BLaER1 treated with 17β-estradiol and CSF1 and Interleukin-3, amounts not matched to agents 10 nM and 100 nM (cell line): ENCODE results near the gene NYAP2.

Experiments
- H3K27ac ChIP-seq, 11 experiments: shearing (Covaris generic); formaldehyde crosslinking; 2 replicates each; pipeline ENCODE4 v1.8.1; 2022
- H3K27me3 ChIP-seq, 11 experiments: shearing (Covaris generic); formaldehyde crosslinking; 2 replicates each; pipeline ENCODE4 v1.8.1; 2022
- H3K36me3 ChIP-seq, 11 experiments: shearing (Covaris generic); formaldehyde crosslinking; 2 replicates each; pipeline ENCODE4 v1.8.1; 2022
- H3K4me1 ChIP-seq, 10 experiments: shearing (Covaris generic); formaldehyde crosslinking; 2 replicates each; pipeline ENCODE4 v1.8.1; 2022
- H3K4me2 ChIP-seq, 11 experiments: shearing (Covaris generic); formaldehyde crosslinking; 2 replicates each; pipeline ENCODE4 v1.8.1; 2022
- H3K4me3 ChIP-seq, 10 experiments: shearing (Covaris generic); formaldehyde crosslinking; 2 replicates each; pipeline ENCODE4 v1.8.1; 2022
- H3K9ac ChIP-seq, 11 experiments: shearing (Covaris generic); formaldehyde crosslinking; 2 replicates each; pipeline ENCODE4 v1.8.1; 2022
- H3K9me3 ChIP-seq, 11 experiments: shearing (Covaris generic); formaldehyde crosslinking; replicated peaks in 1 of 11; 2 replicates each; pipeline ENCODE4 v1.8.1; 2022
- H4K20me1 ChIP-seq, 11 experiments: shearing (Covaris generic); formaldehyde crosslinking; 2 replicates each; pipeline ENCODE4 v1.8.1; 2022
- Cebpa-rat ChIP-seq, 11 experiments: shearing (Covaris generic); IDR thresholded peaks; 2 replicates each; pipeline ENCODE4 v1.8.1; 2022

The NYAP2 gene

GRCh38 chr2:225466891-225467604, 67.5 kb downstream of the NYAP2 start:
- Histone ChIP-seq H3K4me1 (peaks cover 4 to 19% (median 13%) of the 10 kb centered on the region in 10 experiments; a peak in 16 of 20 replicates), H3K4me2 (peak overlapping the region in 6 of 11 experiments; percentile 17 to 26 (median 20); a peak in 8 of 22 replicates), H3K9ac (no peak overlapping the region), H3K36me3 (no peaks in the 10 kb centered on the region), H3K27me3 (no peaks in the 10 kb centered on the region), H3K4me3 (no peak overlapping the region), H3K27ac (no peak overlapping the region), H3K9me3 (no peaks in the 10 kb centered on the region), H4K20me1 (no peaks in the 10 kb centered on the region)
- no peak for TF ChIP-seq Cebpa-rat (IDR thresholded peaks at IDR 0.05)

DNA sequence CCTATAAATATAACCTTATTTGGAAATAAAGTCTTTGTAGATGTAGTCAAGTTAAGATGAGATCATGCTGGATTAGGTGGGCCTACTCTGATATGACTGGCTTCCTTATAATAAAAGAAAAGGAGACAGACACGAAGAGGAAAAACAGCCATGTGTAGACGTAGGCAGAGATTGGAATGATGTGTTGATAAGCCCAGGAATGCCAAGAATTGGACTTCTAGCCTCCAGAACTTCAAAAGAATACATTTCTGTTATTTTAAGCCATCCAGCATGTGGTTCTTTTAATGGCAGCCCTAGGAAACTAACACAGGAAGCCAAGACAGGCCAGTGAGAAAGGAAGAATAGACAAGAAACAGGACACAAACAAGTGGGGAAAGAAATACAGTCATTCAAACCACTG, 68.6 kb downstream of the NYAP2 start:
- Histone ChIP-seq H3K4me2 (no peak overlapping the region), H3K9me3 (no peaks in the 10 kb centered on the region), H3K4me1 (peaks cover 4 to 19% (median 13%) of the 10 kb centered on the region in 10 experiments; a peak in 16 of 20 replicates), H4K20me1 (no peaks in the 10 kb centered on the region), H3K4me3 (no peak overlapping the region), H3K36me3 (no peaks in the 10 kb centered on the region), H3K27ac (no peak overlapping the region), H3K27me3 (no peaks in the 10 kb centered on the region), H3K9ac (no peak overlapping the region)
- TF ChIP-seq Cebpa-rat (IDR thresholded peaks at IDR 0.05) = no peak

GRCh38 chr2:225471039-225471438, 71.5 kb downstream of the NYAP2 start:
- H3K36me3 ChIP-seq = no peaks in the 10 kb centered on the region
- TF ChIP-seq Cebpa-rat (IDR thresholded peaks at IDR 0.05) = no peak
- H3K9me3 ChIP-seq = no peaks in the 10 kb centered on the region
- H4K20me1 ChIP-seq = no peaks in the 10 kb centered on the region
- H3K4me2 ChIP-seq = no peak overlapping the region
- H3K4me1 ChIP-seq = peaks cover 0 to 7% (median 4%) of the 10 kb centered on the region in 10 experiments; a peak in 8 of 20 replicates
- H3K9ac ChIP-seq = no peak overlapping the region
- no peaks in the 10 kb centered on the region for H3K27me3 ChIP-seq
- no peak overlapping the region for H3K4me3 ChIP-seq
- no peak overlapping the region for H3K27ac ChIP-seq

GRCh38 chr2:225471482-225471881, 72.0 kb downstream of the NYAP2 start:
- H4K20me1 ChIP-seq = no peaks in the 10 kb centered on the region
- H3K27me3 ChIP-seq = no peaks in the 10 kb centered on the region
- H3K4me2 ChIP-seq = no peak overlapping the region
- H3K4me1 ChIP-seq = peaks cover 0 to 7% (median 4%) of the 10 kb centered on the region in 10 experiments; a peak in 8 of 20 replicates
- no peak overlapping the region for H3K9ac ChIP-seq
- no peak for TF ChIP-seq Cebpa-rat (IDR thresholded peaks at IDR 0.05)
- no peak overlapping the region for H3K4me3 ChIP-seq
- H3K9me3 ChIP-seq = no peaks in the 10 kb centered on the region
- H3K27ac ChIP-seq = no peak overlapping the region
- no peaks in the 10 kb centered on the region for H3K36me3 ChIP-seq

DNA sequence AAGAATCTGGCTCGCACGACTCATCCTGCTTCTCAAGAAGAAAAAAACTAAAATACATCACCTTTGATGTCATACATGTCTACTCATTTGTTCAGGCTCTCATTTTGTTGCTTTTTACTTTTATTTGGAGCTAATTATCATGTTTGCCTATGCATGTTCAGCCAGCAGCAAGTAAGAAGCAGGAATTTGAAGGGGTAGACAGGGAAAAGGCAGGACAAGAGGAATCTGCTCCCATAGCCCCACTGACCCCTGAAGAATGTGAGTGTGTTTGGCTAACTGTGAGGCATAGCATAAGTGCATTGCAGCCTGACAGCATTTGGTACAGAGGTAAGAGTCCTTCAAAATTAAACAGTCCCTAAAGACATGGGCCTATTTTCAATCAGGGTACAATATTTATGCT, 72.7 kb downstream of the NYAP2 start:
- Histone ChIP-seq H3K27ac (no peak overlapping the region), H3K4me1 (peaks cover 0 to under 1% (median 0%) of the 10 kb centered on the region in 10 experiments; a peak in 5 of 20 replicates), H3K9me3 (no peaks in the 10 kb centered on the region), H3K4me3 (no peak overlapping the region), H3K27me3 (no peaks in the 10 kb centered on the region), H3K9ac (no peak overlapping the region), H3K4me2 (no peak overlapping the region), H3K36me3 (no peaks in the 10 kb centered on the region), H4K20me1 (no peaks in the 10 kb centered on the region)
- TF ChIP-seq Cebpa-rat (IDR thresholded peaks at IDR 0.05) = no peak

- Histone ChIP-seq H3K9ac (no peak overlapping the region), H3K27ac (no peak overlapping the region), H3K27me3 (no peaks in the 10 kb centered on the region), H3K9me3 (peaks cover 0 to 2% (median 0%) of the 10 kb centered on the region in 11 experiments; a peak in 4 of 22 replicates), H3K36me3 (no peaks in the 10 kb centered on the region), H4K20me1 (no peaks in the 10 kb centered on the region), H3K4me1 (no peaks in the 10 kb centered on the region), H3K4me2 (no peak overlapping the region), H3K4me3 (no peak overlapping the region)
- TF ChIP-seq Cebpa-rat (IDR thresholded peaks at IDR 0.05) = no peak
Observed at GRCh38 chr2:225479386-225479785, 79.9 kb downstream of the NYAP2 start.

DNA sequence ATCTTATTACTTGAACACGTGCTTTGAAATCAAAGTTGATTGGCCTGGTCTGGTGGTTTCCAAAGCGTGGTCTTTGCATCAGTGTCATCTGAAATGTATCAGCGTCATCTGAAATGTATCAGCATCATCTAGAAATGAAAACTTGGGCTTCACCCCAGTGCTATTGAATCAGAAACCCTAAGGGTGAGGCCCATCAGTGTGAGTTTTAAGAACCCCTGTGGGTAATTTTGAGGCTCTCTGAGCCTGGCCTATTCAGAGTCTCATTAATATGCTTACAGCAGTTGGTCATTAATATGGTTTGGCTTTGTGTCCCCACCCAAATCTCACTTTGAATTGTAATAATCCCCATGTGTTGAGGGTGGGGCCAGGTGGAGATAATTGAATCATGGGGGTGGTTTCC, 85.2 kb downstream of the NYAP2 start:
- H3K27me3 ChIP-seq = no peaks in the 10 kb centered on the region
- no peaks in the 10 kb centered on the region for H3K4me1 ChIP-seq
- H3K9me3 ChIP-seq = peaks cover 0 to 16% (median 0%) of the 10 kb centered on the region in 11 experiments; a peak in 10 of 22 replicates
- no peaks in the 10 kb centered on the region for H4K20me1 ChIP-seq
- no peak for TF ChIP-seq Cebpa-rat (IDR thresholded peaks at IDR 0.05)
- H3K9ac ChIP-seq = no peak overlapping the region
- no peaks in the 10 kb centered on the region for H3K36me3 ChIP-seq
- H3K4me3 ChIP-seq = no peak overlapping the region
- no peak overlapping the region for H3K27ac ChIP-seq
- H3K4me2 ChIP-seq = no peak overlapping the region

- Histone ChIP-seq H3K4me1 (no peaks in the 10 kb centered on the region), H3K4me3 (no peak overlapping the region), H3K9me3 (peaks cover 0 to 16% (median 0%) of the 10 kb centered on the region in 11 experiments; a peak in 10 of 22 replicates), H3K27ac (no peak overlapping the region), H3K4me2 (no peak overlapping the region), H3K27me3 (no peaks in the 10 kb centered on the region), H3K36me3 (no peaks in the 10 kb centered on the region), H3K9ac (no peak overlapping the region), H4K20me1 (no peaks in the 10 kb centered on the region)
- no peak for TF ChIP-seq Cebpa-rat (IDR thresholded peaks at IDR 0.05)
Observed at GRCh38 chr2:225486236-225486635, 86.7 kb downstream of the NYAP2 start.

DNA sequence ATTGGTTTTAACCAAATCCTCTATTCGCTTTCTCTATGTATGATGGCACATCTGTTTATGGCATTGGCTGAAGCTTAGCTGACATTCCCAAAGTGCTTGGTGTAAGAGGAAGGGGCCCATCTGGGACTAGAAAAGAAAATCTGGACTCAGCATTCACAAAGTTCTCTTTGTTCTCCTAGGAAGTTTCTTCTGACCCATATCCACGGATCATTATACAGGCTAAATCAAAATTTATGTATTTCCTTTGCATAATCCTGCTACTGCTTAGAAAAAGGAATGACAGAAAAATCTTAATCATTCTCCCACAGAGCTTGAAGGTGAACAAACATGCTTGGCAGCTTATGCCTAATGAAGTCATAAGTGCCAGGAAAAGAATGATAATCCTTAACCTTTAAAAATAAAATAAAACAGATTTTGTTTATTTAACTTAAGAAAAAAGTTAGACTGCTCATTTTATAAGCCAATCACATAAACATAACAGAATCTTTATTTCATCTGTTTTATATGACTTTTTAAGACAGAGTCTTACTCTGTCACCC, 88.4 kb downstream of the NYAP2 start:
- no peaks in the 10 kb centered on the region for H3K4me1 ChIP-seq
- no peak overlapping the region for H3K4me2 ChIP-seq
- H3K4me3 ChIP-seq = no peak overlapping the region
- peaks cover 0 to 16% (median 0%) of the 10 kb centered on the region in 11 experiments; a peak in 10 of 22 replicates for H3K9me3 ChIP-seq
- TF ChIP-seq Cebpa-rat (IDR thresholded peaks at IDR 0.05) = no peak
- H4K20me1 ChIP-seq = no peaks in the 10 kb centered on the region
- H3K9ac ChIP-seq = no peak overlapping the region
- H3K27me3 ChIP-seq = no peaks in the 10 kb centered on the region
- H3K27ac ChIP-seq = no peak overlapping the region
- H3K36me3 ChIP-seq = no peaks in the 10 kb centered on the region

GRCh38 chr2:225488743-225489142, 89.2 kb downstream of the NYAP2 start:
- Histone ChIP-seq H3K36me3 (no peaks in the 10 kb centered on the region), H3K27ac (no peak overlapping the region), H3K27me3 (no peaks in the 10 kb centered on the region), H3K4me1 (no peaks in the 10 kb centered on the region), H3K4me3 (no peak overlapping the region), H3K9ac (no peak overlapping the region), H3K4me2 (no peak overlapping the region), H4K20me1 (no peaks in the 10 kb centered on the region), H3K9me3 (peaks cover 0 to 16% (median 0%) of the 10 kb centered on the region in 11 experiments; a peak in 10 of 22 replicates)
- TF ChIP-seq Cebpa-rat (IDR thresholded peaks at IDR 0.05) = no peak
